Mucosa of stomach (tissue), 1 donor: ENCODE results near the gene ALK.

Source experiments
- H3K27me3 ChIP-seq: one replicate; pipeline ENCODE4 v1.7.0; 2013; ENCODE audit warnings: mild to moderate bottlenecking, low read length; ENCODE audit not compliant: control insufficient read depth, insufficient read depth
- H3K36me3 ChIP-seq: one replicate; pipeline ENCODE4 v1.7.0; 2013; ENCODE audit warnings: low read length; ENCODE audit not compliant: control insufficient read depth, insufficient read depth
- H3K4me1 ChIP-seq: one replicate; pipeline ENCODE4 v1.7.0; 2013; ENCODE audit warnings: mild to moderate bottlenecking, low read length; ENCODE audit not compliant: control insufficient read depth, insufficient read depth
- H3K4me3 ChIP-seq: one replicate; pipeline ENCODE4 v1.7.0; 2013; ENCODE audit warnings: low read length
- H3K9ac ChIP-seq: one replicate; pipeline ENCODE4 v1.7.0; 2013; ENCODE audit warnings: mild to moderate bottlenecking, low read length, moderate library complexity
- H3K9me3 ChIP-seq: one replicate; pipeline ENCODE4 v1.7.0; 2013; ENCODE audit warnings: mild to moderate bottlenecking, low read length, moderate library complexity; ENCODE audit not compliant: control insufficient read depth
- donor health status: Pancreatic carcinoma.

ALK gene

DNA sequence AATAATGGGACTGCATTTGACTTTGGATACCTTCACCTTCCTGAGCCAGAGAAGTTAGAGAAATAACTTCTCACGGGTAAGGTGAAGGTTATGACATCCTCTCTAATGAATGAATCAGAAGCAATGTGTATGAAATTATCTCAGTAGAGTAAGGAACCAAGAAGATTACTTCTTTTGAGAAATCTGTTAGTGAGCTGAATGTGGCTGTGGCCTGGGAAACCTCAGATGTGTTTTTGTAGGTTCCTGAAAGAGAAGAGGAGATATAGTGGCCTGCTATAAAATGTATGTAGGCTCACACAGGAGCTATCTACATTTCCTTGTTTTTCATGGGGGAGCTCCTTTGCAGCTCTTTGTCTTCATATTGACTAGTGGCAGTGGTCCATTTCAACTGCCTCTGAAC, 543.6 kb downstream of the ALK start:
- Histone ChIP-seq H3K36me3 (no peaks in the 10 kb centered on the region), H3K4me3 (no peak overlapping the region), H3K27me3 (no peaks in the 10 kb centered on the region), H3K9me3 (no peaks in the 10 kb centered on the region), H3K9ac (no peak overlapping the region), H3K4me1 (peaks cover 13% of the 10 kb centered on the region)

DNA sequence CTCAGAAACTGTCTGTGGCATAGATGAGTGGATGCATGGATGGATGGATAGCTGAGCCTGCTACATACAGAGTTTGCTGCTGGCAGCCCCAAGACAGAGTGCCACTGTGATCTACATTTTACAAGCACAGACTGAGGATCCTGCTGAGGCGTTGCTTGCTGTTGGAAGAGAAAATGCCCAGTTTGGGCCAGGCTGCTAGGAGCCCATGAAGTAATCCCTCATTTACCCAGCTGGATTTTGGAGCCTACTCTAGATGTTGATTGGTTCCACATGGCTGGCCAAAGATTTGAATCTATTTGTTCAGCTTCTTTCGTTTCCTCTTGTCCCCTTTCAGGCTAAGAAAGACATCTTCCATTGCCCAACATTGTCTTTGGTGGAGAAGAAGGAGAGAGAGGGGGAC, 544.8 kb downstream of the ALK start:
- Histone ChIP-seq H3K9ac (no peak overlapping the region), H3K36me3 (no peaks in the 10 kb centered on the region), H3K4me3 (no peak overlapping the region), H3K27me3 (no peaks in the 10 kb centered on the region), H3K4me1 (peaks cover 22% of the 10 kb centered on the region), H3K9me3 (no peaks in the 10 kb centered on the region)

DNA sequence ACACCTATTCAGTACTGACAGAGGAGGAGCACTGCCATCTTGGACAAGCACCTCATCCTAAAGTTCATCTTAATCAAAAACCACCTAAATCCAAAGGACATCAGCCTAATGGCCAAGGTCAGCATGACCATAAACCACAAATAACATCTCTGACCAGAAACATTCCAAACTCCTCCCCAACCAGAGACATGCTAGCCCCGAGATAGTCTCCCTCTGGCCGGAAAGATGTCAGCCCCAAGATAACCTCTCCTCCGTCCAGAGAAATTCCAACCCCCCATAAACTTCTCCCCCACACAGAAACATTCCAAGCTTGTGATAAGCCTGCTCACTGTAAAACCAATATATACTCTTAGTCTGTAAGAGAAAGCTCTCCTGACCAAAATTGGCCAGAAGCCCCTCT, 545.5 kb downstream of the ALK start:
- Histone ChIP-seq H3K9ac (no peak overlapping the region), H3K4me1 (peaks cover 29% of the 10 kb centered on the region), H3K9me3 (no peaks in the 10 kb centered on the region), H3K27me3 (no peaks in the 10 kb centered on the region), H3K36me3 (no peaks in the 10 kb centered on the region), H3K4me3 (no peak overlapping the region)

DNA sequence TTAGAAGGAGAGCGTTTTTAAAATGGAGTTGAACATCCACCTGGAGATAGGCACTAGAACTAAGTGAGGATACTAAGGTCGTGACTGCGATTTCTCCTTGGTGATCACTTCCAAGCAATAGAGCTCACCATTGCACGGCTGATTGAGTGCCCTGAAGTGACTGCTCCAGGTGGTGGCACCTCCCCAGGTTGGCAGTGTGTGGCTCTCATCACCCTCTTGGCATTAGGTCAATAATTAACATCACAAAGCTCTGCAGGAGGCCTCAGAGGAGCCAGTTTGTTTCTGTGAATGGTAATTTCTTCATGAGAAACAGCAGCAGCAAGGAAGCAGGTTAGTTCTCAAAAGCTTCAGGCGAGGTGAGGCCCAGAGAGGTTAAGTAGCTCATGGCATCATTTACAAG, 546.6 kb downstream of the ALK start:
- no peaks in the 10 kb centered on the region for H3K36me3 ChIP-seq
- no peaks in the 10 kb centered on the region for H3K27me3 ChIP-seq
- H3K4me3 ChIP-seq = no peak overlapping the region
- peaks cover 39% of the 10 kb centered on the region for H3K4me1 ChIP-seq
- H3K9ac ChIP-seq = no peak overlapping the region
- H3K9me3 ChIP-seq = no peaks in the 10 kb centered on the region

DNA sequence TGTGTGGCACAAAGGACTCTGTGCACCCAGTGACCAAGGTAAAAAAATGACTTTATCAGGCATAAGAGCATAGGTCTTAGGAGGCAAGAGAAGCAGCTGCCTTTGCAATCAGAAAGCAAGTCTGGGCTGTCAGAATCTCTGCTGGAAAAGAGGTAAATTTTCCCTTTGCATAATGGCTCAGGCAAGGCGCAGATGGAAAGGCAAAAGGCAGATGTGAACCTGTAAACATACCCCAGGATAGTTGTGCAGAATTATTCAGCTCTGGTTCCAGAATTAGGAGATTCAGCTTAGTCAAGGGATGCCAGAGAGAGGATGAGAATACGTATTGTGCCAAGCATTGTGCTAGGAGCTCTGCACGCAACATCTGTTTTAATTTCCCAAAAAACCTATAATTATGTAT, 547.5 kb downstream of the ALK start:
- Histone ChIP-seq H3K27me3 (no peaks in the 10 kb centered on the region), H3K4me1 (peaks cover 44% of the 10 kb centered on the region), H3K36me3 (no peaks in the 10 kb centered on the region), H3K9me3 (no peaks in the 10 kb centered on the region), H3K9ac (no peak overlapping the region), H3K4me3 (no peak overlapping the region)

DNA sequence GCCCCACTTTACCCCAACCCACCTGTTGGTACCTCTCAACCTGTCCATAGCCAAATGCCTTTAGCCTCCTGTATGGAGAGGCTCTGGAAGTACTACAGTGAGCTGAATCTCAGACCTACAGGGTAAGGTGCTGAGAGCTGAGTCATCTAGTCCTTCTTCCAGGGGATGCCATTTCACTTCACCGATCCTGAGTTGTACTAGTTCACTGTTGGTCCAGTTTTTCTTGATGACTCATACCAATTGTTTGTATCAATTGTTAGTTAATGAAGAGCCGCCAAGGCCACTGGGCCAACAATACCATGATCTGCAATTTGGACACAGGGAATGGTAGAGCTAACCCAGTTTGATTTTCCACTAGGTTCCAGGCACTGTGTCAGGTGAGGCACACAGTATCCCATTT, 549.2 kb downstream of the ALK start:
- no peak overlapping the region for H3K9ac ChIP-seq

DNA sequence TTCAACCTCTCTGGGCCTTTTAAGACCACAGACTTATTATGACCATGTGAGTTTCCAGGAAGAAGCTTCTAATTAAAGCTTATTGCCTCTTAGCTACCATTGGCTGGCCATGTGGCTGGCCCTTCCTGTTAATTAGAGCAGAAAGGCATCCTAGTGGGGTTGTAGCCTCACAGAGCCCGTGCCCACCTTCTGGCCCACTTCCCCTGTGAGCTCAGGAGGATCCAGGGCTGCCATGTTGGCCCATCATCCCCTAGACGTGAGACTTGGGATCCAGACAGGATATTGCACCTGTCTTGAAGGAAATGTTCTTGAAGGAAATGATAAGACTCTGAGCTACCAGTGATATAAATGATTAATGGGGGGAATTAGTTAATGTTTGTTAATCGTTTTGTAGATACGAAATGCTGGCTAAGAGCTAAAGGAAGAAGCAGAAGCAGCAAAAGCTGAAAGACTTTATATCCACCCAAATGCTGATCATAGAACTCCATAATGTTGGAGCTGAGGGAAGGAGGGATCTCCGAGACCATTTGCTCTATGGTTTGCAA, 550.7 kb downstream of the ALK start:
- no peaks in the 10 kb centered on the region for H3K36me3 ChIP-seq

More for the DNA sequence above, 549.2 kb downstream of the ALK start:
- Histone ChIP-seq H3K36me3 (no peaks in the 10 kb centered on the region), H3K4me1 (peaks cover 44% of the 10 kb centered on the region), H3K4me3 (no peak overlapping the region), H3K27me3 (no peaks in the 10 kb centered on the region), H3K9me3 (no peaks in the 10 kb centered on the region)

DNA sequence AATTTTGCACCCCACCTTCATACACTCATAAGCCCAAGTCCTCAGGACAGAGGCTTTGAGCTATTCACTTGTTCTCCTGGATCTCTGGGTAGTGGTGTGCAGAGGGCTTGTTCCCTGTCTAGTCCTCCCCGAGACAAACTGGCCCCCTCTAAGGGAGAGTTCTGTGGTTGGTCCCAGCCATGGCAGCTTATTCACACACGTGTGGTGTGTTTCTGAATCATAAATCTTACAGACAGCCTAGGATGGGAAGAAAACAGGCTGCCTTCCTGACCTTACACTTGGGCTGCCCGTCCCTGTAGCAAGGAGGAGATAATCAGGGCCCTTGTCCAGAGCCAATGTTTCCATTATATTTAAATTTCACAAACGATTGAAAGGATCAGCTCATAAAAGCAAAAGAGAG, 551.2 kb downstream of the ALK start:
- H3K9me3 ChIP-seq = no peaks in the 10 kb centered on the region
- H3K27me3 ChIP-seq = no peaks in the 10 kb centered on the region
- H3K9ac ChIP-seq = no peak overlapping the region
- no peaks in the 10 kb centered on the region for H3K36me3 ChIP-seq
- no peak overlapping the region for H3K4me3 ChIP-seq
- peaks cover 44% of the 10 kb centered on the region for H3K4me1 ChIP-seq

More for the DNA sequence above, 550.7 kb downstream of the ALK start:
- H3K9me3 ChIP-seq = no peaks in the 10 kb centered on the region
- no peaks in the 10 kb centered on the region for H3K27me3 ChIP-seq
- no peak overlapping the region for H3K4me3 ChIP-seq
- peaks cover 44% of the 10 kb centered on the region for H3K4me1 ChIP-seq
- no peak overlapping the region for H3K9ac ChIP-seq

DNA sequence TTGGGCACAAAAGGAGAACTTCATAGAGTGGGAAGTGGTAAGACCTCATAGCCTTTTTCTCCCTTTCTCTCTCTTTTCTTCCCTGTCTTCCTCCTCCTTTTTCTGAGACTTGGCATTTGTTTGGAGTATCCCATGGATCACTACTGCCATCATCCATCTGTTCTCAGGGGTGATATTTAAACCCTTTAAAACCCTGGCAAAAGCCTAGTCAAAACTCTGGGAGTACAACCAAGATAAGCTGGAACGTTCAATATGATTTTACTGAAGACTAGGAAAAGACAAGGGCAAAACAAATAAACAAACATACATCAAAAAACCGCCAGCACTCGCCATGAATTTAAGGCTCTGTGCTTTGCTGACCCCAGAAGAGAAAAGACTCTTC, 552.7 kb downstream of the ALK start:
- Histone ChIP-seq H3K9ac (no peak overlapping the region), H3K36me3 (no peaks in the 10 kb centered on the region), H3K27me3 (no peaks in the 10 kb centered on the region), H3K4me1 (peaks cover 32% of the 10 kb centered on the region), H3K9me3 (no peaks in the 10 kb centered on the region), H3K4me3 (no peak overlapping the region)

DNA sequence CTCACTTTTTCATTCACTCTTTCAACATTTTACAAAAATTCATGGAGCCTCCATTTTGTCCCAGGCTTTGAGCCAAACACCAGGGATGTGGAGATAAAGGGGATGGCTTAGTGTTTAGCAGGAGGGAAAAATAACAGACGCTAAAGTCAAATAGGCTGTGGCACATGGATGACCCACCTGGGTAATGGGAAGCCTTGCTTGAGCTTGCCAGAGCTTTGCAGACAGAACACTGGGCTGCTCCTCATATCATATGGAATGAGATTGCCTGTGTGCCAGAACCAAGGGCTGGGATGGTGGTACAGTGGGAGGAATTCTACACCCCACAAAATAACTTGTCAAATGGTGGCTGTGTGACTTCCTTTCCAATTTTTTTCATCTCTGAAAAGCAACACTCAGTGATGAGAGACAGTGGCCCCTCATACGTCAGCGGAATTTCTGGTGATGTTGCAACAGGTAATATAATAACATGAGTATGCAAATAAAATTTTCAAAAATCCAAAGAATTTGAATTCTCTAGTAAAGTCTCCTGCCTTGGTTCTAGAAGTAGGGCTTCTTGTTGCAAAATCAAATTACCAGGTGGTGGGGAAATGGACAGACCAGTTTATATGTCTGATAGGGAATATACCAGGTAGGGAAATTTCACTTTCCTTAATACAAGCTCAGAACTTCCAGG, 553.3 kb downstream of the ALK start:
- Histone ChIP-seq H3K4me3 (no peak overlapping the region), H3K36me3 (no peaks in the 10 kb centered on the region), H3K9me3 (no peaks in the 10 kb centered on the region), H3K27me3 (no peaks in the 10 kb centered on the region), H3K9ac (no peak overlapping the region), H3K4me1 (peaks cover 31% of the 10 kb centered on the region)

DNA sequence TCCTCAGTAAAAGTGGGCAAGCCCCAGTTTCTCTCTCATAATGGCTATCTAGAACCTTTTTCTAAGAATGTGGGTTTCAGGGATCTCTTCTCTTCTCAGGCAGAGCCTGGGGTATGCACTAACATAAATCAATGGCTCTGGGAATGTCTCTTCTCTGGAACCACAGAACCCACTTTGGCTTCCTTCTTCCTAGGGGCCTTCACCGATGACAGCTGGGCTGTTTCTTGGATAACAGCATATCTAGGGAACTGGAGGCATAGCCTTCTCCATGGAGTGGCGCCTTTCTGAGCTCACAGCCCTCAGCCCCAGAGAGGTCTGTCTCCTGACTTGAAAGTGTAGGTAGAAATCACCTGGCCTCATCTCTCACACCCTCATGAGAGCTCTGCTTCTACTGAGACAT, 558.3 kb downstream of the ALK start:
- Histone ChIP-seq H3K36me3 (no peaks in the 10 kb centered on the region), H3K27me3 (no peaks in the 10 kb centered on the region), H3K9me3 (no peaks in the 10 kb centered on the region), H3K4me3 (no peak overlapping the region), H3K9ac (no peak overlapping the region), H3K4me1 (no peaks in the 10 kb centered on the region)

DNA sequence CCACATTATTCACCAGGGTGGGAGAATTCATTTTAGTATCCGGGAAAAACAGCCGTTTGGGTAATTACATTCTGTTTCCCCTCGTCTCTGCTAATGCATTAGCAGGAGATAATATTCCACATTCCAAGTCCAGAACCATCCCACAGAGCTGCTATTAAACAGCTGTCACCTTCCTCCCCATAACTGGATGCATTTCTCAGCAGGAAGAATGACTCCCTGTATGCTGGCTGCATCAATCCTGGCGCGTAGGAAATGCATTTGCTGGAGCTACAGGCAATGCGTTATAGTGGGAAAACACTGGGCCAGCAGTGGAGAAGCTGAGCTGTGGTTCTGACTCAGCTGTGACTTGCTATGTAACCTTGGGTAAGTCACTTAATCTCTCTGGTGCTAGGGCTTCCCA, 560.2 kb downstream of the ALK start:
- Histone ChIP-seq H3K4me3 (no peak overlapping the region), H3K4me1 (no peaks in the 10 kb centered on the region), H3K9me3 (no peaks in the 10 kb centered on the region), H3K27me3 (no peaks in the 10 kb centered on the region), H3K9ac (no peak overlapping the region), H3K36me3 (no peaks in the 10 kb centered on the region)
